Fibroblast of lung (primary cell): Measurements from ENCODE around the gene TMEM74B. TPM values are rescaled to one million over a fixed set of nuclear protein-coding genes. Genes with fewer than 3 reads are reported as not detected.
A peak's percentile ranks its signal among the peaks of the same experiment; 100 is the strongest.

Experiments used
- DNase-seq, 2 donors: peaks; one replicate each; pipeline versions ENCODE4 v3.0.0 to v3.0.0-alpha.2; 2010; ENCODE audit warnings: low read depth in 2 of 2
- H2AFZ ChIP-seq: 2 replicates; pipeline ENCODE4 v1.5.1; 2012; ENCODE audit warnings: low read length, control low read depth, inconsistent platforms
- H3K27ac ChIP-seq: 2 replicates; pipeline ENCODE4 v1.5.1; 2011; ENCODE audit warnings: low read length, control low read depth; ENCODE audit not compliant: insufficient read depth
- H3K27me3 ChIP-seq: 2 replicates; pipeline ENCODE4 v1.5.1; 2011; ENCODE audit warnings: mild to moderate bottlenecking, low read length; ENCODE audit not compliant: control insufficient read depth, insufficient read depth
- H3K36me3 ChIP-seq: 2 replicates; pipeline ENCODE4 v1.5.1; 2011; ENCODE audit warnings: low read length; ENCODE audit not compliant: control insufficient read depth, insufficient read depth
- H3K4me1 ChIP-seq: 2 replicates; pipeline ENCODE4 v1.5.1; 2011; ENCODE audit warnings: low read length; ENCODE audit not compliant: control insufficient read depth, insufficient read depth; ENCODE audit errors: extremely low read depth
- H3K4me2 ChIP-seq: 2 replicates; pipeline ENCODE4 v1.5.1; 2011; ENCODE audit warnings: low read length, control low read depth; ENCODE audit not compliant: insufficient read depth; ENCODE audit errors: extremely low read depth
- H3K4me3 ChIP-seq, 4 experiments: fragments of 200-600 bp in 1 of 4; sonication (generic) in 1 of 4; replicated peaks in 1 of 4; 2 replicates each; pipeline ENCODE4 v1.5.1; 2011 to 2016; ENCODE audit warnings: low read length in 4 of 4, low read depth in 3 of 4, mild to moderate bottlenecking in 3 of 4, control low read depth in 2 of 4, inconsistent platforms in 1 of 4, mixed read lengths in 1 of 4; ENCODE audit not compliant: insufficient read depth in 1 of 4; ENCODE audit errors: control extremely low read depth in 1 of 4
- H3K79me2 ChIP-seq: 2 replicates; pipeline ENCODE4 v1.5.1; 2012; ENCODE audit warnings: mild to moderate bottlenecking, low read length, inconsistent platforms; ENCODE audit not compliant: control insufficient read depth, insufficient read depth
- H3K9ac ChIP-seq: 2 replicates; pipeline ENCODE4 v1.5.1; 2011; ENCODE audit warnings: mild to moderate bottlenecking, low read length, control low read depth; ENCODE audit not compliant: insufficient read depth
- H3K9me3 ChIP-seq: 2 replicates; pipeline ENCODE4 v1.5.1; 2012; ENCODE audit warnings: low read depth, low read length; ENCODE audit not compliant: control insufficient read depth, insufficient read depth
- H4K20me1 ChIP-seq: 2 replicates; pipeline ENCODE4 v1.5.1; 2011; ENCODE audit warnings: low read length; ENCODE audit not compliant: control insufficient read depth, insufficient read depth; ENCODE audit errors: extremely low read depth
- EZH2 ChIP-seq: IDR thresholded peaks from 2 replicates; pipeline ENCODE4 v1.5.1; 2012; ENCODE audit warnings: low read length, control low read depth, mild to moderate bottlenecking; ENCODE audit errors: missing control alignments
- polyA plus RNA-seq, 2 donors: library from polyadenylated mRNA; depleted of rRNA in 1 of 2; stranded (reverse) in 1 of 2; unstranded in 1 of 2; fragments of >200 nt; gene quantifications; 2 replicates each; pipeline ENCODE4 v1.2.1, GENCODE V29; 2011 to 2012; ENCODE audit warnings: missing spikeins in 1 of 2
- total RNA-seq: library from RNA; depleted of rRNA; stranded (reverse); fragments of >200 nt; gene quantifications from 2 replicates; pipeline ENCODE4 v1.2.1, GENCODE V29; 2014
- TF ChIP-seq, protein P1 (sequence below), 2 donors: IDR thresholded peaks in 1 of 2; conservative IDR thresholded peaks in 1 of 2; 1 replicate in 1 of 2; 2 replicates in 1 of 2; pipeline ENCODE4 v1.5.1; 2011 to 2012; ENCODE audit warnings: low read length in 2 of 2, control low read depth in 1 of 2, inconsistent platforms in 1 of 2, low read depth in 1 of 2, mild to moderate bottlenecking in 1 of 2

The TMEM74B gene
- total and polyA plus RNA-seq, 2 donors (not counting 1 experiment from before 2014, with no cell fraction given), result not detected

DNA sequence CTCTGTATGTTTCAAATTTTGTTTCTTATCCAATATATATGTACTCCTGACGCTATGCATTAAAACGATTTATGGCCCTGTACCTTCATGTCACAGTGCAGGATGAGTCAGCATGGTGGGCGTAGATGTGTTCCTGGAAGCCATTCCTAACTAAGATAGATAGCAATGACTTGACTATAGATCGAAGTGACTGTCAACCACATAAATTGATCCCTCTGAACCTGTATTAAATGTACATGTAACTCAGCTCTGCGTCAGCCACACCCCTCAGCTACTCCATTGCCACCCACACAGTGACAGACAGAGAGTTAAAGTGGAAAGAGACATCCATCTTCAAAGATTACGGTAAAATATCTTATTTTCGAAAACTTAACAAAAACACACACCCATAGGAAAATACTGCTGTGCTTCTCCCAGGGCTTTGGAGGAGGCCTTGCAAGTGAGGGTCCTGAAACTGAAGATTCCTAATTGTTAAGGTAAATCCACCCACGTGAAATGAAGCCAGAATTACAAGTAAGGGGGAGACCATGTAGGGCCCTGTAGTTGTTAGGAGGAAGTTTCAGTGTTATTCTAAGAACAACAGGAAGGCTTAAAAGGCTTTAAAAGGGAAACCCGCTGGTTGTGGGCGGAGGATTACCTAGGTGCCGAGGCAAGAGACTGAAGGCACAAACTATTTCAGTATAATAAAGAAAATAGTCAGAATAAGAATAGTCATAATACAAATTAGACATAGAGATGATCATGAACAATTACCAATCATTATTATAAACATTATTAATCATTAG lies 30.8 kb upstream of the TMEM74B start:
- H3K36me3 ChIP-seq, result no peaks in the 10 kb centered on the region
- no peak overlapping the region for H3K4me3 ChIP-seq
- H3K9me3 ChIP-seq, result no peaks in the 10 kb centered on the region
- no peaks in the 10 kb centered on the region for H3K79me2 ChIP-seq
- no peak overlapping the region for H3K9ac ChIP-seq
- no peak for TF ChIP-seq EZH2
- TF ChIP-seq, protein P1, sequence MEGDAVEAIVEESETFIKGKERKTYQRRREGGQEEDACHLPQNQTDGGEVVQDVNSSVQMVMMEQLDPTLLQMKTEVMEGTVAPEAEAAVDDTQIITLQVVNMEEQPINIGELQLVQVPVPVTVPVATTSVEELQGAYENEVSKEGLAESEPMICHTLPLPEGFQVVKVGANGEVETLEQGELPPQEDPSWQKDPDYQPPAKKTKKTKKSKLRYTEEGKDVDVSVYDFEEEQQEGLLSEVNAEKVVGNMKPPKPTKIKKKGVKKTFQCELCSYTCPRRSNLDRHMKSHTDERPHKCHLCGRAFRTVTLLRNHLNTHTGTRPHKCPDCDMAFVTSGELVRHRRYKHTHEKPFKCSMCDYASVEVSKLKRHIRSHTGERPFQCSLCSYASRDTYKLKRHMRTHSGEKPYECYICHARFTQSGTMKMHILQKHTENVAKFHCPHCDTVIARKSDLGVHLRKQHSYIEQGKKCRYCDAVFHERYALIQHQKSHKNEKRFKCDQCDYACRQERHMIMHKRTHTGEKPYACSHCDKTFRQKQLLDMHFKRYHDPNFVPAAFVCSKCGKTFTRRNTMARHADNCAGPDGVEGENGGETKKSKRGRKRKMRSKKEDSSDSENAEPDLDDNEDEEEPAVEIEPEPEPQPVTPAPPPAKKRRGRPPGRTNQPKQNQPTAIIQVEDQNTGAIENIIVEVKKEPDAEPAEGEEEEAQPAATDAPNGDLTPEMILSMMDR (conservative IDR thresholded peaks at IDR 0.05 in 1 of 2, IDR thresholded peaks at IDR 0.05 in 1 of 2; ENCODE audit: low read depth in 1 of 2, low read length in 2 of 2), result no peak
- no peak overlapping the region for H3K27ac ChIP-seq
- no peak for DNase-seq
- H3K27me3 ChIP-seq, result peaks cover 3% of the 10 kb centered on the region
- H3K4me2 ChIP-seq, result no peak overlapping the region
- H4K20me1 ChIP-seq, result no peaks in the 10 kb centered on the region
- no peaks in the 10 kb centered on the region for H3K4me1 ChIP-seq
- no peak overlapping the region for H2AFZ ChIP-seq

DNA sequence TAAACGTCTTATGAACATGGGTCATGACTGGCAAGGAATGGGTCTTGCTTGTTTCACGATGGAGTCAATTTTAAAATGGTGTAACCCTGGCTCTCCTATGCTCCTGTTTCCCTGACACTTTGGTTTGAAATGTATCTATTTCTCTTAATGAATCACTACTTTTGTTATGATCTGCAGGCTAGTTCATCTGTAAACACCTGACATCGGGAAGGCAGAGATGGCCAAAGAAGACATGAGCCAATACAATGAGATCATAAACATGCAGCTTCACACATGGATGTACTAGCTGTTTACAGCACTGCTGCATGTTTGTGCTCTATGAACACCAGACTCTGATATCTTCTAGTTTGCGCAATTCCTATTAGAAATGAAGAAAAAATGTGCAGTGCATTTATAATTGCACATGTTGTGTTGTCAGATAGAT lies 30.1 kb upstream of the TMEM74B start:
- Histone ChIP-seq H3K36me3 (no peaks in the 10 kb centered on the region), H3K9ac (no peak overlapping the region), H4K20me1 (no peaks in the 10 kb centered on the region), H3K4me2 (no peak overlapping the region), H3K4me3 (no peak overlapping the region), H3K27ac (no peak overlapping the region), H3K79me2 (no peaks in the 10 kb centered on the region), H3K9me3 (no peaks in the 10 kb centered on the region), H3K27me3 (peaks cover 6% of the 10 kb centered on the region), H3K4me1 (no peaks in the 10 kb centered on the region), H2AFZ (no peak overlapping the region)
- peak in 1 of 2 donors; percentile 18 for DNase-seq
- TF ChIP-seq, protein P1 (conservative IDR thresholded peaks at IDR 0.05 in 1 of 2, IDR thresholded peaks at IDR 0.05 in 1 of 2; ENCODE audit: low read depth in 1 of 2, low read length in 2 of 2), result no peak
- peak; percentile 27 for TF ChIP-seq EZH2

DNA sequence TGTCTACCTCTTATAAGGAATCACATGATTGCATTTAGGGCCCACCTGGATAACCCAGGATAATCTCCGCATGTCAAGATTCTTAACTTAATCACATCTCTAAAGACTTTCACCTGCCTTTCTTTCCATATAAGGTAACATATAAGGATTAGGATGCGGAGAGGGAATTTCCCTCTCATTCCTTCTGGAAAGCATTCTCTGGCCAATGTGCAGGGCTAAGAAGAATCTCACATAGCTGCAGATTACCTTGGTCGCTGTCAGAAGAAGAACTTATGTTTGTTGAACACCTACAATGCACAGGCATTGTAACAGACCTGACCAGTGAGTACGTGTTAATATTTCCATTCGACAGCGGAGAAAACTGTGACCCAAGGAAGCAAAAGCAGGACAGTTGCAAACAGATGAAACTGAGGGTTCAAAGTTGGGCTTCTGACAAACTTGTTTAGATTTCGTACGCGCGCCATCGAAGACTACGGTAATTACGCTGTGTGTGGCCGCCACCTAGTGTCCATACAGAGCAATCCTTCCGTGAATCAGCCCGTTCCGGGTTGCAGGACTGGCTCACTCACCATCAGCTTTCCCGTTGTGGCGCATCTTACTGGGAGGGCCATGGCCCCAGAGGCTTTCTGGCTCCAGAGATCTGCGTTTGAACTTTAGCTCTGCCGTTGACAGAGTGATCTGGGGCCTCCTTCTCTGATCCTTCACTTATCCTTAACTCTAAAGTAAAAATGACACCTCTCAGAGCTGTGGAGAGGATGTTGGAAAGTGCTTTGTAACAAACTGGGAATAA lies 28.0 kb upstream of the TMEM74B start:
- Histone ChIP-seq H3K36me3 (no peaks in the 10 kb centered on the region), H3K9me3 (no peaks in the 10 kb centered on the region), H3K4me3 (no peak overlapping the region), H2AFZ (peak overlapping the region; percentile 55), H3K9ac (no peak overlapping the region), H3K79me2 (no peaks in the 10 kb centered on the region), H3K4me1 (no peaks in the 10 kb centered on the region), H3K27ac (no peak overlapping the region), H3K27me3 (peaks cover 14% of the 10 kb centered on the region), H4K20me1 (no peaks in the 10 kb centered on the region), H3K4me2 (peak overlapping the region; percentile 57)
- TF ChIP-seq EZH2, result no peak
- TF ChIP-seq, protein P1 (conservative IDR thresholded peaks at IDR 0.05 in 1 of 2, IDR thresholded peaks at IDR 0.05 in 1 of 2; ENCODE audit: low read depth in 1 of 2, low read length in 2 of 2), result peak; percentile 82 to 92
- DNase-seq, result peak; percentile 62 to 72
